ENCODE data around the gene BOC. TPM values are rescaled to one million over a fixed set of nuclear protein-coding genes. Genes with fewer than 3 reads are reported as not detected.
A peak's percentile ranks its signal among the peaks of the same experiment; 100 is the strongest.

The BOC gene
- total RNA-seq, 1 experiment from 2014 or later = 3.5 TPM

GRCh38 chr3:113251817-113252216, 40.5 kb downstream of the BOC start:
- Histone ChIP-seq H2BK5ac (ENCODE audit: insufficient read length, low read length) (no peak overlapping the region), H4K8ac (replicated peaks; ENCODE audit: insufficient read length, low read depth, low read length) (no peak overlapping the region), H3K4me1 (ENCODE audit: insufficient read depth, low read length) (peaks cover 3% of the 10 kb centered on the region; the same call in 1 of the 2 replicates), H3K4ac (ENCODE audit: low read depth, low read length) (no peak overlapping the region), H4K91ac (ENCODE audit: insufficient read length, low read depth, low read length) (no peak overlapping the region), H3K27ac (ENCODE audit: insufficient read length, low read depth, low read length) (no peak overlapping the region), H3K56ac (ENCODE audit: insufficient read length, low read depth, low read length) (no peak overlapping the region), H2AFZ (ENCODE audit: low read length) (no peak overlapping the region), H3K14ac (ENCODE audit: insufficient read depth, low read length) (no peak overlapping the region), H3K18ac (ENCODE audit: insufficient read length, low read depth, low read length) (no peak overlapping the region), H3K4me2 (ENCODE audit: insufficient read depth, insufficient read length, low read length) (no peak overlapping the region), H2AK5ac (ENCODE audit: insufficient read length, low read length) (no peak overlapping the region), H2BK12ac (ENCODE audit: insufficient read length, low read depth, low read length) (no peak overlapping the region), H4K5ac (ENCODE audit: insufficient read length, low read depth, low read length) (no peak overlapping the region), H3K23me2 (ENCODE audit: insufficient read length, low read depth, low read length, poor library complexity, severe bottlenecking) (no peaks in the 10 kb centered on the region), H3K9ac (ENCODE audit: extremely low read depth, insufficient read length, low read length) (no peak overlapping the region), H3K79me1 (ENCODE audit: insufficient read depth, low read depth, low read length, poor library complexity, severe bottlenecking) (no peaks in the 10 kb centered on the region), H3K23ac (ENCODE audit: insufficient read length, low read depth, low read length) (no peak overlapping the region), H3K9me3 (ENCODE audit: control insufficient read depth, low read depth, low read length) (no peaks in the 10 kb centered on the region), H2BK120ac (ENCODE audit: low read depth, low read length, poor library complexity, severe bottlenecking) (no peak overlapping the region), H2BK15ac (ENCODE audit: low read depth, low read length) (no peak overlapping the region), H3T11ph (ENCODE audit: low read length) (no peak overlapping the region), H2BK20ac (ENCODE audit: low read depth, low read length, poor library complexity, severe bottlenecking) (no peak overlapping the region), H3K79me2 (ENCODE audit: insufficient read depth, low read length) (no peaks in the 10 kb centered on the region), H4K20me1 (ENCODE audit: control insufficient read depth, insufficient read depth, insufficient read length) (no peaks in the 10 kb centered on the region), H3K27me3 (ENCODE audit: insufficient read depth, low read length) (no peaks in the 10 kb centered on the region)
- no peak for DNase-seq
- Mint-ChIP-seq H3K36me3 (ENCODE audit: insufficient read depth in 1 of 3, low read depth in 3 of 3) (peaks cover 0 to 26% (median 4%) of the 10 kb centered on the region in 3 experiments; a peak in 4 of 7 replicates), H3K4me1 (peaks cover 28 to 41% of the 10 kb centered on the region in 2 experiments), H3K9me3 (no peaks in the 10 kb centered on the region), H3K27me3 (ENCODE audit: low read depth) (no peaks in the 10 kb centered on the region), H3K27ac (no peak overlapping the region), H3K4me3 (no peak overlapping the region)
- no CpG with 5 or more reads among the region's 4 CpGs for WGBS (ENCODE audit: extremely low coverage, insufficient read length, low lambda C conversion rate)
- TF ChIP-seq, protein P1, sequence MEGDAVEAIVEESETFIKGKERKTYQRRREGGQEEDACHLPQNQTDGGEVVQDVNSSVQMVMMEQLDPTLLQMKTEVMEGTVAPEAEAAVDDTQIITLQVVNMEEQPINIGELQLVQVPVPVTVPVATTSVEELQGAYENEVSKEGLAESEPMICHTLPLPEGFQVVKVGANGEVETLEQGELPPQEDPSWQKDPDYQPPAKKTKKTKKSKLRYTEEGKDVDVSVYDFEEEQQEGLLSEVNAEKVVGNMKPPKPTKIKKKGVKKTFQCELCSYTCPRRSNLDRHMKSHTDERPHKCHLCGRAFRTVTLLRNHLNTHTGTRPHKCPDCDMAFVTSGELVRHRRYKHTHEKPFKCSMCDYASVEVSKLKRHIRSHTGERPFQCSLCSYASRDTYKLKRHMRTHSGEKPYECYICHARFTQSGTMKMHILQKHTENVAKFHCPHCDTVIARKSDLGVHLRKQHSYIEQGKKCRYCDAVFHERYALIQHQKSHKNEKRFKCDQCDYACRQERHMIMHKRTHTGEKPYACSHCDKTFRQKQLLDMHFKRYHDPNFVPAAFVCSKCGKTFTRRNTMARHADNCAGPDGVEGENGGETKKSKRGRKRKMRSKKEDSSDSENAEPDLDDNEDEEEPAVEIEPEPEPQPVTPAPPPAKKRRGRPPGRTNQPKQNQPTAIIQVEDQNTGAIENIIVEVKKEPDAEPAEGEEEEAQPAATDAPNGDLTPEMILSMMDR (conservative IDR thresholded peaks at IDR 0.05) = 0 out of 3 replicates have a peak, but pooled peaks have one; percentile 14
